Camera-type eye (tissue), 1 donor: ENCODE measurements around the gene SPTBN4. TPM values are rescaled to one million over a fixed set of nuclear protein-coding genes. Genes with fewer than 3 reads are reported as not detected.

ENCODE experiments used
- total RNA-seq: library from RNA; depleted of rRNA; stranded (reverse); fragments of >200 nt; gene quantifications from one replicate; pipeline ENCODE4 v1.2.3, GENCODE V29; 2014

Gene SPTBN4
- 14.8 TPM for total RNA-seq

GRCh38 chr19:40466985-40467734 lies at the start of gene SPTBN4:
Gene SPTBN4, plus strand, starts transcription at chr19:40467001. Its CDS starts 5,621 bp downstream, at chr19:40472622.

GRCh38 chr19:40425450-40426287 lies 41.1 kb upstream of the SPTBN4 start, which contains the start of gene SERTAD1:
Gene SERTAD1, minus strand, starts transcription at chr19:40425992. Its CDS starts 2,446 bp downstream, at chr19:40423546.

GRCh38 chr19:40444000-40444824 lies 22.6 kb upstream of the SPTBN4 start, which contains the start of gene SERTAD3:
Gene SERTAD3, minus strand, starts transcription at chr19:40444335. Its CDS starts 2,255 bp downstream, at chr19:40442080.

GRCh38 chr19:40465557-40466218 lies 1.1 kb upstream of the SPTBN4 start, which contains the start of gene BLVRB:
Gene BLVRB, minus strand, starts transcription at chr19:40465745. Its CDS starts 57 bp downstream, at chr19:40465688.

GRCh38 chr19:40576585-40577451 lies 110.0 kb downstream of the SPTBN4 start, which contains the start of gene SHKBP1:
Gene SHKBP1, plus strand, starts transcription at chr19:40576873. Its CDS starts 27 bp downstream, at chr19:40576900.

GRCh38 chr19:40601134-40601974 lies 134.6 kb downstream of the SPTBN4 start, which contains the start of gene LTBP4:
Gene LTBP4, plus strand, starts transcription at chr19:40601369. Its CDS starts 19 bp downstream, at chr19:40601388.

Other genes starting within 250 kb of the SPTBN4 start
- 5.7 TPM for gene TTC9B, start 248.6 kb upstream of the SPTBN4 start, total RNA-seq
- not detected for gene CCNP, start 240.3 kb upstream of the SPTBN4 start, total RNA-seq
- 174 TPM for gene AKT2, start 181.7 kb upstream of the SPTBN4 start, total RNA-seq
- gene C19orf47, start 118.6 kb upstream of the SPTBN4 start, total RNA-seq: 16.4 TPM
- gene PLD3, start 118.3 kb upstream of the SPTBN4 start, total RNA-seq: 371 TPM
- gene HIPK4, start 76.8 kb upstream of the SPTBN4 start, total RNA-seq: not detected
- 13.4 TPM for gene PRX, start 53.6 kb upstream of the SPTBN4 start, total RNA-seq
- 4.1 TPM for gene SERTAD1, start 41.0 kb upstream of the SPTBN4 start, total RNA-seq
- 15.1 TPM for gene SERTAD3, start 22.7 kb upstream of the SPTBN4 start, total RNA-seq
- gene BLVRB, start 1.3 kb upstream of the SPTBN4 start, total RNA-seq: 43.0 TPM
- gene SHKBP1, start 109.9 kb downstream of the SPTBN4 start, total RNA-seq: 11.7 TPM
- gene LTBP4, start 134.4 kb downstream of the SPTBN4 start, total RNA-seq: 220 TPM
- gene NUMBL, start 223.7 kb downstream of the SPTBN4 start, total RNA-seq: 85.6 TPM
- 37.9 TPM for gene COQ8B, start 249.9 kb downstream of the SPTBN4 start, total RNA-seq